ENCODE results near the gene LSM2. TPM values are rescaled to one million over a fixed set of nuclear protein-coding genes. Genes with fewer than 3 reads are reported as not detected.

LSM2 gene
- total RNA-seq, 1 donor from 2014 or later = 112 TPM

GRCh38 chr6:31776485-31776988 lies 30.2 kb downstream of the LSM2 start:
- no peak for TF ChIP-seq CTCF (conservative IDR thresholded peaks at IDR 0.05; ENCODE audit: low read depth, low read length)
- H3K4me3 ChIP-seq (ENCODE audit: low read depth, low read length) = peak overlapping the region; percentile 36
- no peak for DNase-seq (ENCODE audit: low read depth)

GRCh38 chr6:31775633-31776484 lies 30.9 kb downstream of the LSM2 start:
- H3K4me3 ChIP-seq (ENCODE audit: low read depth, low read length) = no peak overlapping the region
- no peak for DNase-seq (ENCODE audit: low read depth)
- TF ChIP-seq CTCF (conservative IDR thresholded peaks at IDR 0.05; ENCODE audit: low read depth, low read length) = no peak

- no peak for DNase-seq (ENCODE audit: low read depth)
- TF ChIP-seq CTCF (conservative IDR thresholded peaks at IDR 0.05; ENCODE audit: low read depth, low read length) = no peak
- H3K4me3 ChIP-seq (ENCODE audit: low read depth, low read length) = no peak overlapping the region
Observed at GRCh38 chr6:31775184-31775583, 31.6 kb downstream of the LSM2 start.

- TF ChIP-seq CTCF (conservative IDR thresholded peaks at IDR 0.05; ENCODE audit: low read depth, low read length) = no peak
- DNase-seq (ENCODE audit: low read depth) = no peak
Observed at GRCh38 chr6:31771992-31772358, 34.8 kb downstream of the LSM2 start.

GRCh38 chr6:31770860-31771259 lies 35.9 kb downstream of the LSM2 start:
- DNase-seq (ENCODE audit: low read depth) = no peak
- no peak for TF ChIP-seq CTCF (conservative IDR thresholded peaks at IDR 0.05; ENCODE audit: low read depth, low read length)
- H3K4me3 ChIP-seq (ENCODE audit: low read depth, low read length) = no peak overlapping the region

More at GRCh38 chr6:31771992-31772358, 34.8 kb downstream of the LSM2 start:
- no peak overlapping the region for H3K4me3 ChIP-seq (ENCODE audit: low read depth, low read length)

GRCh38 chr6:31769684-31770371 lies 36.9 kb downstream of the LSM2 start:
- DNase-seq (ENCODE audit: low read depth) = no peak
- TF ChIP-seq CTCF (conservative IDR thresholded peaks at IDR 0.05; ENCODE audit: low read depth, low read length) = peak; percentile 91
- H3K4me3 ChIP-seq (ENCODE audit: low read depth, low read length) = no peak overlapping the region

All from epithelial cell of proximal tubule (primary cell).